Stromal cell of bone marrow (primary cell): ENCODE results near the gene PHOSPHO1.
A peak's percentile ranks its signal among the peaks of the same experiment; 100 is the strongest.
"Not testable (repeated sequence)": the region's sequence is repeated elsewhere in the genome, so short reads cannot be mapped to it uniquely, and the experiment has no call there.

ENCODE experiments used
- DNase-seq: peaks from one replicate; pipeline ENCODE4 v3.0.0-alpha.2; 2012; ENCODE audit warnings: low read depth

PHOSPHO1 gene

GRCh38 chr17:49230636-49231562 lies at the start of gene PHOSPHO1:
Gene PHOSPHO1 (minus strand): TSS chr17:49230787. CDS start chr17:49226691, 4,096 bp downstream.
- DNase-seq = peak; percentile 59

GRCh38 chr17:49280061-49280460 lies 49.5 kb upstream of the PHOSPHO1 start:
- no peak for DNase-seq

GRCh38 chr17:49279263-49280015 lies 48.9 kb upstream of the PHOSPHO1 start:
- not testable (repeated sequence) for DNase-seq

- DNase-seq = no peak
Measured at GRCh38 chr17:49278076-49278475, 47.5 kb upstream of the PHOSPHO1 start.

GRCh38 chr17:49277638-49278037 lies 47.1 kb upstream of the PHOSPHO1 start:
- no peak for DNase-seq

GRCh38 chr17:49275981-49276380 lies 45.4 kb upstream of the PHOSPHO1 start:
- DNase-seq = not testable (repeated sequence)

GRCh38 chr17:49269356-49269755 lies 38.8 kb upstream of the PHOSPHO1 start:
- no peak for DNase-seq

GRCh38 chr17:49267912-49268311 lies 37.3 kb upstream of the PHOSPHO1 start:
- no peak for DNase-seq

GRCh38 chr17:49266233-49266632 lies 35.6 kb upstream of the PHOSPHO1 start:
- no peak for DNase-seq

- not testable (repeated sequence) for DNase-seq
Measured at GRCh38 chr17:49261540-49261939, 31.0 kb upstream of the PHOSPHO1 start.

GRCh38 chr17:49260817-49261291 lies 30.3 kb upstream of the PHOSPHO1 start:
- no peak for DNase-seq

- peak; percentile 81 for DNase-seq
Measured at GRCh38 chr17:49260011-49260816, 29.6 kb upstream of the PHOSPHO1 start.

- no peak for DNase-seq
Measured at GRCh38 chr17:49259663-49260010, 29.1 kb upstream of the PHOSPHO1 start.

- no peak for DNase-seq
Measured at GRCh38 chr17:49258394-49258793, 27.8 kb upstream of the PHOSPHO1 start.

- DNase-seq = no peak
Measured at GRCh38 chr17:49255125-49255524, 24.5 kb upstream of the PHOSPHO1 start.

GRCh38 chr17:49254066-49254465 lies 23.5 kb upstream of the PHOSPHO1 start:
- DNase-seq = no peak

- no peak for DNase-seq
Measured at GRCh38 chr17:49252148-49252695, 21.6 kb upstream of the PHOSPHO1 start.

- DNase-seq = no peak
Measured at GRCh38 chr17:49249890-49250522, 19.4 kb upstream of the PHOSPHO1 start.

- peak; percentile 6 for DNase-seq
Measured at GRCh38 chr17:49249292-49249794, 18.8 kb upstream of the PHOSPHO1 start.

- no peak for DNase-seq
Measured at GRCh38 chr17:49247944-49248343, 17.4 kb upstream of the PHOSPHO1 start.

GRCh38 chr17:49244839-49245238 lies 14.3 kb upstream of the PHOSPHO1 start:
- DNase-seq = no peak
